Neural cell (in vitro differentiated cells): Measurements from ENCODE around the gene PEG3.

Source experiments
- EZH2 ChIP-seq: fragments of 200-600, 300-800 bp; shearing (Covaris generic), sonication (generic); IDR thresholded peaks from 2 replicates; pipeline ENCODE4 v1.6.1; 2014; ENCODE audit warnings: antibody characterized with exemption, low read length, borderline replicate concordance, mild to moderate bottlenecking; ENCODE audit not compliant: insufficient read depth, poor library complexity, severe bottlenecking
- MXI1 ChIP-seq: fragments of 450-650 bp; conservative IDR thresholded peaks from 2 replicates; pipeline ENCODE4 v1.6.1; 2014; ENCODE audit warnings: antibody characterized with exemption, mild to moderate bottlenecking; ENCODE audit not compliant: poor library complexity, severe bottlenecking
- POLR2AphosphoS5 ChIP-seq: IDR thresholded peaks from 2 replicates; pipeline ENCODE4 v1.6.1; 2012
- RAD21 ChIP-seq: fragments of 450-650 bp; conservative IDR thresholded peaks from 2 replicates; pipeline ENCODE4 v1.6.1; 2014; ENCODE audit warnings: antibody characterized with exemption, mild to moderate bottlenecking, moderate library complexity
- TAF1 ChIP-seq: IDR thresholded peaks from 2 replicates; pipeline ENCODE4 v1.6.1; 2012; ENCODE audit warnings: low read depth
- TF ChIP-seq, protein P1 (sequence below): fragments of 450-650 bp; IDR thresholded peaks from 2 replicates; pipeline ENCODE4 v1.5.1; 2014; ENCODE audit warnings: antibody characterized with exemption, mild to moderate bottlenecking, moderate library complexity; ENCODE audit not compliant: poor library complexity, severe bottlenecking
- TF ChIP-seq, protein P2 (sequence below): IDR thresholded peaks from 2 replicates; pipeline ENCODE4 v1.6.1; 2012; ENCODE audit warnings: borderline replicate concordance

DNA sequence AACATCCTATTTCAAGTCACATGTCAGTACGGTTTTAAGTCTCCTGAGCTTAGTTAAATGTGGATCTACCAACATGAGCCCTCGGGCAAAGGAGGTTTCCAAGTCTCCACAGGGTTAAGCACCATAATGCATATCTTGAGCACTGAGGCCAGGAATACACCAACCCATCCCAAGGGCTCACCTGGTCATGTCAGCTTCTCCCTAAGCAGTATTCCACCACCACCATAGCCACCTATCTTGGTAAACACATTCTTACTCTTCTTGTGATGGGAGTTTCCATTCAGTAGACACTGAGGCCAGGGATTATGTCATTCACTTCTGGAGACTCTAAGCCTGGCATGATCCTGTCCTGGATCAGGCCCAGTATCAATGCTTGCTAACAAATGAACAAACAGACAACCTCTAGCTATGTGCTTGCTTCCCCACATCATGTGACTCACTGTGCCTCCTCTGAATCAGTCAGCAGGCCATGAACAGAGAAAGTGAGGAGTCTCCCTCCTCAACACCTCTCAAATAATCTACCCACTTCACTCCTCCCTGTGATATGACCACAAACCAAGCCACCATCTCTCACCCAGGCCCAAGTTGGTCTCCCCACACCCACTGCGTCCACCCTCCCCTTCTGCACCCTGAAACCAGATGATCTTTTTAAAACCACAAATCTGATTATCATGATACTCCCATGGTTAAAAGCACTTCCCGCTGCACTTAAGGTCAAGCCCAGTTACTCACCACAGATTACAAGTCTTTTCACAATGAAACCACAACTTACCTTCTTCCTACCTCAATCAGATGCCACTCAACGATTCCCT lies 5.8 kb downstream of the PEG3 start:
- TF ChIP-seq, protein P1, sequence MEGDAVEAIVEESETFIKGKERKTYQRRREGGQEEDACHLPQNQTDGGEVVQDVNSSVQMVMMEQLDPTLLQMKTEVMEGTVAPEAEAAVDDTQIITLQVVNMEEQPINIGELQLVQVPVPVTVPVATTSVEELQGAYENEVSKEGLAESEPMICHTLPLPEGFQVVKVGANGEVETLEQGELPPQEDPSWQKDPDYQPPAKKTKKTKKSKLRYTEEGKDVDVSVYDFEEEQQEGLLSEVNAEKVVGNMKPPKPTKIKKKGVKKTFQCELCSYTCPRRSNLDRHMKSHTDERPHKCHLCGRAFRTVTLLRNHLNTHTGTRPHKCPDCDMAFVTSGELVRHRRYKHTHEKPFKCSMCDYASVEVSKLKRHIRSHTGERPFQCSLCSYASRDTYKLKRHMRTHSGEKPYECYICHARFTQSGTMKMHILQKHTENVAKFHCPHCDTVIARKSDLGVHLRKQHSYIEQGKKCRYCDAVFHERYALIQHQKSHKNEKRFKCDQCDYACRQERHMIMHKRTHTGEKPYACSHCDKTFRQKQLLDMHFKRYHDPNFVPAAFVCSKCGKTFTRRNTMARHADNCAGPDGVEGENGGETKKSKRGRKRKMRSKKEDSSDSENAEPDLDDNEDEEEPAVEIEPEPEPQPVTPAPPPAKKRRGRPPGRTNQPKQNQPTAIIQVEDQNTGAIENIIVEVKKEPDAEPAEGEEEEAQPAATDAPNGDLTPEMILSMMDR: no peak
- TF ChIP-seq TAF1 (no peak), POLR2AphosphoS5 (no peak), RAD21 (no peak), MXI1 (no peak), EZH2 (no peak)
- TF ChIP-seq, protein P2, sequence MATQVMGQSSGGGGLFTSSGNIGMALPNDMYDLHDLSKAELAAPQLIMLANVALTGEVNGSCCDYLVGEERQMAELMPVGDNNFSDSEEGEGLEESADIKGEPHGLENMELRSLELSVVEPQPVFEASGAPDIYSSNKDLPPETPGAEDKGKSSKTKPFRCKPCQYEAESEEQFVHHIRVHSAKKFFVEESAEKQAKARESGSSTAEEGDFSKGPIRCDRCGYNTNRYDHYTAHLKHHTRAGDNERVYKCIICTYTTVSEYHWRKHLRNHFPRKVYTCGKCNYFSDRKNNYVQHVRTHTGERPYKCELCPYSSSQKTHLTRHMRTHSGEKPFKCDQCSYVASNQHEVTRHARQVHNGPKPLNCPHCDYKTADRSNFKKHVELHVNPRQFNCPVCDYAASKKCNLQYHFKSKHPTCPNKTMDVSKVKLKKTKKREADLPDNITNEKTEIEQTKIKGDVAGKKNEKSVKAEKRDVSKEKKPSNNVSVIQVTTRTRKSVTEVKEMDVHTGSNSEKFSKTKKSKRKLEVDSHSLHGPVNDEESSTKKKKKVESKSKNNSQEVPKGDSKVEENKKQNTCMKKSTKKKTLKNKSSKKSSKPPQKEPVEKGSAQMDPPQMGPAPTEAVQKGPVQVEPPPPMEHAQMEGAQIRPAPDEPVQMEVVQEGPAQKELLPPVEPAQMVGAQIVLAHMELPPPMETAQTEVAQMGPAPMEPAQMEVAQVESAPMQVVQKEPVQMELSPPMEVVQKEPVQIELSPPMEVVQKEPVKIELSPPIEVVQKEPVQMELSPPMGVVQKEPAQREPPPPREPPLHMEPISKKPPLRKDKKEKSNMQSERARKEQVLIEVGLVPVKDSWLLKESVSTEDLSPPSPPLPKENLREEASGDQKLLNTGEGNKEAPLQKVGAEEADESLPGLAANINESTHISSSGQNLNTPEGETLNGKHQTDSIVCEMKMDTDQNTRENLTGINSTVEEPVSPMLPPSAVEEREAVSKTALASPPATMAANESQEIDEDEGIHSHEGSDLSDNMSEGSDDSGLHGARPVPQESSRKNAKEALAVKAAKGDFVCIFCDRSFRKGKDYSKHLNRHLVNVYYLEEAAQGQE: no peak
